ENCODE measurements around the gene PRPH. TPM values are rescaled to one million over a fixed set of nuclear protein-coding genes. Genes with fewer than 3 reads are reported as not detected.

The PRPH gene
- total and polyA plus RNA-seq, 9 of the 15 experiments (the other 6 are each of a cell fraction or from before 2014, with no cell fraction given), result 0.27 to 1.9 (median 1.3) TPM; not detected in 1

- TF ChIP-seq ZNF830 (CRISPR knock-in tag; IDR thresholded peaks at IDR 0.05), result no peak
- no peak for TF ChIP-seq HOMEZ (CRISPR knock-in tag; IDR thresholded peaks at IDR 0.05)
- no peak for TF ChIP-seq POLR2B (IDR thresholded peaks at IDR 0.05; ENCODE audit: low read depth, partially characterized antibody)
- TF ChIP-seq CBFB (CRISPR knock-in tag; IDR thresholded peaks at IDR 0.05), result no peak
- no peak for TF ChIP-seq NKRF (IDR thresholded peaks at IDR 0.05; ENCODE audit: borderline replicate concordance)
- TF ChIP-seq ZKSCAN8 (CRISPR knock-in tag; IDR thresholded peaks at IDR 0.05), result no peak
- TF ChIP-seq SP1 (CRISPR knock-in tag; IDR thresholded peaks at IDR 0.05), result peak; percentile 82
- TF ChIP-seq PHF21A (IDR thresholded peaks at IDR 0.05; ENCODE audit: borderline replicate concordance, low read depth), result 0 out of 2 replicates have a peak, but pooled peaks have one; percentile 11
- TF ChIP-seq TFAM (CRISPR knock-in tag; conservative IDR thresholded peaks at IDR 0.05), result no peak
- no peak for TF ChIP-seq HBP1 (CRISPR knock-in tag; IDR thresholded peaks at IDR 0.05)
- no peak for TF ChIP-seq SOX6 (IDR thresholded peaks at IDR 0.05)
- TF ChIP-seq KAT2B (IDR thresholded peaks at IDR 0.05; ENCODE audit: low read depth, low read length), result no peak
- no peak for TF ChIP-seq SAFB2 (IDR thresholded peaks at IDR 0.05; ENCODE audit: borderline replicate concordance, low read depth, low read length, severe bottlenecking)
- no peak for TF ChIP-seq NR3C1 (CRISPR knock-in tag; IDR thresholded peaks at IDR 0.05)
- TF ChIP-seq AFF1 (IDR thresholded peaks at IDR 0.05; ENCODE audit: low read depth in 1 of 2, partially characterized antibody in 2 of 2), result no peak
- TF ChIP-seq KAT7 (CRISPR knock-in tag; IDR thresholded peaks at IDR 0.05; ENCODE audit: borderline replicate concordance), result peak; percentile 61; the same call in 1 of the 2 replicates
- TF ChIP-seq ZFP30 (CRISPR knock-in tag; IDR thresholded peaks at IDR 0.05; ENCODE audit: borderline replicate concordance), result no peak
- no peak for TF ChIP-seq ZNF23 (CRISPR knock-in tag; IDR thresholded peaks at IDR 0.05)
These were observed 42.0 kb downstream of the PRPH start, which contains the start of gene C1QL4 (continued) for GRCh38 chr12:49336645-49337584.

All from K562 (cell line).